Astrocyte (in vitro differentiated cells and primary cell): Measurements from ENCODE around the gene PIK3CB.

ENCODE experiments used
- EZH2 ChIP-seq: IDR thresholded peaks from 2 replicates; pipeline ENCODE4 v1.6.1; 2012; ENCODE audit warnings: mild to moderate bottlenecking, low read length, inconsistent platforms; ENCODE audit not compliant: insufficient read depth
- TF ChIP-seq, protein P1 (sequence below): IDR thresholded peaks from 2 replicates; pipeline ENCODE4 v1.5.1; 2011; ENCODE audit warnings: low read depth, mild to moderate bottlenecking, inconsistent platforms, low read length, moderate library complexity; ENCODE audit not compliant: insufficient read depth

DNA sequence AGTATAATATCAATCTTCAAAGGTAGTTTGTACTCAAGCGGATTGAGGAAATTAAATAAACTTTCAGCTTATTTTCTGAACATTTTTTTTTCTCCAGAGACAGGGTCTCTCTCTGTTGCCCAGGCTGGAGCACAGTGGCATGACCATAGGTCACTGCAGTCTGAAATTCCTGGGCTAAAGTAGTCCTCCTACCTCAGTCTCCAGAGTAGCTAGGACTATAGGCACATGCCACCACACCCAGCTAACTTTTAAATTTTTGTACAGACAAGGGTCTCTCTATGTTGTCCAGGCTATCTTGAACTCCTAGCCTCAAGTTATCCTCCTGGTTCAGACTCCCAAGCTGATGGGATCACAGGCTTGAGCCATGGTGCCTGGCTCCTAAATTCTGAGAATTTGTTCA is 129.1 kb downstream of the PIK3CB start:
- TF ChIP-seq, protein P1, sequence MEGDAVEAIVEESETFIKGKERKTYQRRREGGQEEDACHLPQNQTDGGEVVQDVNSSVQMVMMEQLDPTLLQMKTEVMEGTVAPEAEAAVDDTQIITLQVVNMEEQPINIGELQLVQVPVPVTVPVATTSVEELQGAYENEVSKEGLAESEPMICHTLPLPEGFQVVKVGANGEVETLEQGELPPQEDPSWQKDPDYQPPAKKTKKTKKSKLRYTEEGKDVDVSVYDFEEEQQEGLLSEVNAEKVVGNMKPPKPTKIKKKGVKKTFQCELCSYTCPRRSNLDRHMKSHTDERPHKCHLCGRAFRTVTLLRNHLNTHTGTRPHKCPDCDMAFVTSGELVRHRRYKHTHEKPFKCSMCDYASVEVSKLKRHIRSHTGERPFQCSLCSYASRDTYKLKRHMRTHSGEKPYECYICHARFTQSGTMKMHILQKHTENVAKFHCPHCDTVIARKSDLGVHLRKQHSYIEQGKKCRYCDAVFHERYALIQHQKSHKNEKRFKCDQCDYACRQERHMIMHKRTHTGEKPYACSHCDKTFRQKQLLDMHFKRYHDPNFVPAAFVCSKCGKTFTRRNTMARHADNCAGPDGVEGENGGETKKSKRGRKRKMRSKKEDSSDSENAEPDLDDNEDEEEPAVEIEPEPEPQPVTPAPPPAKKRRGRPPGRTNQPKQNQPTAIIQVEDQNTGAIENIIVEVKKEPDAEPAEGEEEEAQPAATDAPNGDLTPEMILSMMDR = no peak
- TF ChIP-seq EZH2 = no peak
